HG03039 (cell line): ENCODE data around the gene AIG1.

Experiments
- ATAC-seq: cut with Tn5 transposase; IDR thresholded peaks from one replicate; pipeline ENCODE4 v1.9.1; 2021; ENCODE audit warnings: mild to moderate bottlenecking, moderate library complexity; ENCODE audit not compliant: unreplicated experiment

AIG1 gene

DNA sequence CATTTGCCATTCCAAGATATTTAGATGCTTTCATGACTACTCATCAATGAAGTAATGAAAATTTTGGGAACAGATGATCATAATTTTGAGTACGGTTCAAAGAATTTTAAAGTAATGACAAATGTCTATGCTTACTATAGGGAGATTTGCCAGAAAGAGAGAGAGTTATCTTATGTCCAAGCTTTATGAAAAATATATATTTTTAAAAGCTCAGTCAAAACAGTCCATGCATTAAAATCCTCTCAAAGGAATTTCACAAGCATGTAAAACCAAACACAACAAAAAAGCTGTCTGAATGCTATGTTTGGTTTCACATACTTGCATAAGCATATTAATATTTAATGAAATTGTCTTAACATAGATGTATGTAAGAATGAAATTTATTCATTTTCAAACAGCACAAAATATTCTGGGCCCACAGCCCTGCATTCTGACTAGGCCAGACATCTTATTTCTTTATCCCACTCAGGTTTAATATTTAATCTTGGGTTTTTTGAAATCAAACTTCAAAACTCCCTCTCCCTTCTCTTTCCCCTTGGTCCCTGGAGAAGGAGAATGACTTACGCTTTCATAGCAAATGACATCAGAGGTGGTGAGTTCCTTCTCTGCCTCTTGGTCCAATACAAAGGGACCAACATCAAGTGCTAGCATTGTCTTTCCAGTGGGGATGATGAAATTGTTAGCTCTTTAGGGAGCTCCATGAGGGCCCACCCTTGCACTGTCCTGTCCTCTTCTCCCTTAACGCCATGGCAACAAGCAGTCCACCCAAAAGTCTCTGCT, 295.6 kb downstream of the AIG1 start:
- ATAC-seq = no peak

DNA sequence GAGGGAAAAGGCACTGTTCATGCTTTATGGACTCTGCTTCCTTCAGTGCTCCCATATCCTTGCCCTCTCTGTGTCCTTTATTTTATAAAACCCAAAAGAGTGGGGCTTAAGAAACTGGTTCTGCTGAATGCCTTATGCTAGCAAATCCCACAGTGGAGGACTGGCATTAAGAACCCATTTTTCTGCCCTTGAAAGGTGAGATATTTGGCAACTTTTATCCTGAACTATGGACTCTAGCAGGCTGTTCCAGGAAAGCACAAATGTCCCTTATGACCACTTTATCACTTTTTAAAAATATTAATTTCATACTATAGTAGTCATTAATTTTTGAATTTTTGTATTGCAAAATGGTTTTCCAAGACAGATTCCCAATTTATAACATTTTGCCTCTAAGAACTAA, 296.5 kb downstream of the AIG1 start:
- ATAC-seq = no peak

DNA sequence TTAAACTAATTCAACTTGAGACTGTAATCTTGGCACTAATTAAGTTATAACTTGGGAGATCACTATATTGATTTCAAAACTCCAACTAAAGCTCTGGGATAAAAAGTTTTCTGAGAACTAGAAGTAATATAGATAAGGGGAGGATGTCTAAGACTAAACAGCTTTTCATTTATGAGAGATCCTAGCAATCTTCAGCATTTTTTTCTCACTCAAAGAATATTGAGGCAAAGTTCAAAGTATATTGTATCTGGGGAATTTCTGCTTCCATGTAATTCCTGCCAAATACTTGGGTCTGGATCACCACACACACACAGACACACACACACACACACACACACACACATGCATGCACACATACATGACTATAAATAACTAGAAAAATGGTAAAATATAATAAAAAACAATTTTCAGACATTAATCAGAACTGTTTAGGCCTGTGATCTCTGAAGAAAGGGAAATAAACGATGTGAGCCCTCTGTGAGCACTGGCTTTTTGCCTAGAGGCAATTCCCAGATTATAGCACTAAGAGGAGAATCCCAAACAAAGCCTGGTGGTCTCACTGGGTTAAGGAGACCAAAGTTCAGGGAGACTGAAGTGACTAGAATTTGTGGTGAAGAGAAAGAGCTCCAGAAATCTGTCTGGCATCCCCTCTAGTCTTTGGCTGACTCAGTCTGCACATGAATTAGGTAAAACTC, 297.0 kb downstream of the AIG1 start:
- no peak for ATAC-seq

DNA sequence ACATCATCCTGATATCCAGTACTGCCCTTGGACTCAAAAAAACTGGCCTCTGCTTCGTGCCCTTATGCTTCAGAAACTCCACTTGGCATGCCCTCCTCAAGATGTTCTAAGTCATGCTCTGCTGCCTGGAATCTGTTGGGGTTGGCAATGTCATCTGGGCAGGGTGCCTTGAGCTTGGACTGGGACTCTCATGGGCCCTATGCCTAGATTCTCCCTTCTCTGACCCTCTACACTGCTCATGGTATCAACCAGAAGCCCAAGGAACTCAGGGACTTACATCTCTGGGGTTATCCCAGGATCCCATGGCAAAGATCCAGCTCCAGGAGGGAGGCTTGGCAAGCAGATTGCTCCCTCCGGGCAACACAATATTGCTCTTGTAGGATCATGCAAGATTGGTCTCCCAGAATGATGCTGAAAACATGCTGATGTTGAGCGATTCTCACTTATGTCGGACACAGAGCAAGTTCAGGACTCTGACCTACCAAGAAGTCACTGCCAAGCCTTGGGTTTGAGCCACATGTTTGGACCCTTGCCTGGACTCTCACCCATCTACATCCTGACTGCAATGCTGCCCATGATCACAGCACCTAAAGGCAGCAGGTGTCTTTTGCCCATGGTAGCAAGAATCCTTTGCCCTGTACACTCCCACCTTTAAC, 301.0 kb downstream of the AIG1 start:
- ATAC-seq = no peak

DNA sequence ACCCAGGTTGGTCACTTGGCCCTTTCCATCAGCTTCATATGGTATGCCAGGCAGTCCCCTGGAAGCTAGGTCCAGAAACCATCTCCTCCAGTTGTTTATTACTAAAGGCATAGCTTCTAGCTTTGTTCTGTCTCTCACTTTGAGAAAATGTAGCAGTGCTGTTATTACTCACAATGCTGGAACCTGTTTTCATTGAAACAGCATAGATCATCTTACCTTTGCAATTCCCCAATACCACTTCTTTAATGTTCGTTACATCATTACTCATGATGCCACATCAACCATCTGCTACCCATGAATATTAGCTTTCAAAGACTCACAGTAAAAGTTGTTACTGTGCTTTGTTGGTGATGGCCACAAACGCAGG, 301.5 kb downstream of the AIG1 start:
- ATAC-seq = no peak

DNA sequence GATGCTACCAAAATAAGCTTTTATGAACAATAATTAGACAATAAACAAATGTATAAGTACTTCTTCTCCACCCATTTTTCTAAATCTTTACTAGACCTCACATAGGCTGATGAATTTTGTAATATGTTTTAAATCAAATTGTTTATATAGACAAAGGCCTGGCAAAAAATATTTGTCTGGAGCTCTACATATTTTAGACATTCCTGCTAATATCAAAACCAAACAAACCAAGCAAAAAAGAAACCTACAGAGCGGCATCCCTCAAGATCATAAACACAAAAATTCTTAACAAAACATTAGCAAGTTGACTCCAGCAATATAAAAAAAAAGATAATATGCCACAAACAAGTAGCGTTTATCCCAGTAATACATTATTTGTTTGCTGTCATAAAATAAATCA, 302.6 kb downstream of the AIG1 start:
- no peak for ATAC-seq

DNA sequence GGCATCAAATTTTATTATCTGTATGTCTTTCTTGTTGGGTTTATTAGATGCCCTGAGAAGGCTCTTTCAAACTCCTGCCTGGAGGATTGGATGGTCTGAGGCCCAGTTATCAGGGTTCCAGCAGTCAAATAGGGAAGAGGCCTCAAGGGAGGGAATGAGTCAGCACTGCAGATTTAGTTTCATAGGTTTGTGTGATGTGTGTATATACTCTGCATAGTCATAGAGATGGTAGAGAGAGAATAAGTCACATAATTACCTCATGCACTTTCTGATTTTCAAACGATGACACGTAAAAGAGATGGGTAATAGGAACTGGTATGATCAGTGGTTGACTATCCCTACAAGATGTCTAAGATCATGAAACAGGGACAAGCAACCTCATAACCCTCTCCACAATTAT, 307.7 kb downstream of the AIG1 start:
- ATAC-seq = peak; percentile 99

DNA sequence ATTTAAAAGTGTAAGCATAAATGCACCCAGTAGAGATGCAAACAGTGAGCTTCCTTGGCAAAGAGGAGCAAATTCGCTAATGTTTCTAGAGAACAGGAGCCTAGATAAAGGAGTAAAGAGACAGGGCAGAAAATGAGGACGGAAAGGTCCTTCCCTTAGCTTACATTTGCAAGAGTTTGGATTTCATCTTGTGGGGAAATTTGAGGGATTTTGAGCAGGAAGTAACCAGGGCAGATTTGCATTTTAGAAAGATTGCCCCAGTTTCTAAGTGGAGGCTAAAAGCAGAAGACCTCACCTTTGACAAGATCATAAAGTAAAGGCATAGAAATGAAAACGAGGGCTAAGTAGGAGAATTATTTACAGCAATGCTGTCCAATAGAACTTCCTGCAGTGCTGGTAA, 309.3 kb downstream of the AIG1 start:
- no peak for ATAC-seq

DNA sequence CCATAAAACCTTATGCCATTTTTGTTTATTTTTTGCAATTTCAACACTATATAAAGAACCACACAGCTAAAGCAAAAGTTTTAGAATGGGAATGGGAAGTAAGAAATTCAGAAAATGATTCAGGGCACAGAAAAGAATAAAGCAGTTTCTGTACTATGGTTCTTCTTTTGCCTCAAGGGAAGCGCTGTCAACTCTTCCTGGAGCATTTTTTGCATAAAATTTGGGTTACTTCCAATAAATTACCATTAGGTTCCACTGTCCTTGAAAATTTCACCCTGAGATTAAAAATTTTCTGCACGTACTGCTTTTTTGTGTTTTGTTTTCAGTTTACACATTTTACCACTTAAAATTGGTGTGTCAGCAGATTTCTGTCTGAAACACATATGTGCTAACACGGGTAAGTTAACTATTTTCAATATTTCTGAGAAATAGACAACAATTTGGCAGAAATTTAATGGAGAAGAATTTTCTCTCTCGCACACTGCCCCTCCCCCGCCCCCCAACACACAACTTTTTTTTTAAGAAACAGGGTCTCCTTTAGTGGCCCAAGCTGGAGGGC, 310.2 kb downstream of the AIG1 start:
- ATAC-seq = no peak

DNA sequence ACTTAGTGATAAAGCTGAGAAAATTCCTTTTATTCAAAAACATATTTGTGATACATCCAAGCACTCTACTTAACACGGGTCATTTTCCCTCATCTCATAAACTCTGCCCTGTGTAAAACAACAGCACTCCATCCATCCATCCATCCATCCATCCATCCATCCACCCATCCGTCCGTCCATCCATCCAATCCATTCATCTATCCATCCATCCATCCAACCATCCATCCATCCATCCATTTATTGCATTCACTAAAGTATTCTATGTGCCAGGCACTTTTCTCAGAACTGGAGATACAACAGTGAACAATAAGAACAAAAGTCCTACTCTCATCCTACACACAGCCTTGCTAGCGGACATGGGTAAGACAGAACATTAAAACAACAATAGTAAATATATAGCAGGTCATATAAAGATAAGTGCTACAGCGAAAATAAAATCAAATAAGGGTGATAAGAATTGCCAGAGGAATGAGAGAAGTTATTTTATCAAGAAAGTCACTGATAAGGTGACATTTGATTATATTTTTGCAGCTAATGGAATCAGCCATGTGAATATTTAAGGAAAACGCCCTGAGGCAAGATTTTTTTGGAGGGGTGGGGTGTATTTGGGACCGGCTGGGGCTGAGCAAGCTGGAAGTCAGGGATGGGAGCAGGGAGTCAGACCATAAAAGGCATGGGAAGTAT, 311.7 kb downstream of the AIG1 start:
- ATAC-seq = no peak

DNA sequence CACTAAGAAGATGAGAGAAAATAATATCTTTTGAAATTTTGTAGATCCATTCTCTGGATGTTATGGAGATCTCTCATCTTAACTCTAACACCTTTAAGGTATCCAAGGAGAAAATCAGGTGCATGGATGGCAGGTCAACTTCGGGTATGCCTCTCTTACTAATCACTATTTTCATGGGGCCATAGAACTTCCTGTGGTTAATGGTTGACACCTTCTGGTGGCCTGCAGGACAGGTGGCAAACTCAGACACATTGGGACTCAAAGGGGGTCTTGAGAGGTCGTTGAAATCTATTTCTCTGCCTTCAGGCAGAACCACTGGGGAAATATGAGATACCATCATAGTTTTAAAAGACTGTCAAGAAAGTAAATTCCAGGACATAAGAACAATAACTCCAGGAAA, 313.3 kb downstream of the AIG1 start:
- ATAC-seq = no peak

DNA sequence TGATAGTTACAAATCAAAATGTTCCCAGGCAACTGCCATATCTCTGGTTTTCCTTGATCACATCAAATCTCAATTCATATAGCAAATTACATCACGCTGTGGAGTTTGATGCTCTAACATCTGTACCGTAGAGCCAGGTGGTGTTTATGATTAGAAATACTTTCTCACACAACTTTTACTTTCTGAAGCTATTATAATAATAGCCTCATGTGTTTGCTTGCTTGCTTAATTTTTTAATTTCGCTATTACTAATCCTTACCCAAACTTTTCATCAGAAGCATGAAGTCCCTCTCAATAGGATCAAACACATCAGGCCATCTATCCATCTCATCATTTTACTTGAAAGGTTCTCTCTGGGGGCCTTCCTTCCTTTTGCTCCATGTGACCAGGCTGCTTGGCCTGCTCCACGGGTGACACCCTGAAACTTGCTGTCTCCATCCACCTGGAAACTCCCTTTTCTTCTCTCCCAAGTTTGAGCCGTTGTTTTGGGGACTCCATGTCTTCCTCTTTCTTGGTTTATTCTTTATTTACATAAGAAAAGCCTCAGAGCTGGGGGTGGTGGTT, 314.4 kb downstream of the AIG1 start:
- ATAC-seq = no peak

DNA sequence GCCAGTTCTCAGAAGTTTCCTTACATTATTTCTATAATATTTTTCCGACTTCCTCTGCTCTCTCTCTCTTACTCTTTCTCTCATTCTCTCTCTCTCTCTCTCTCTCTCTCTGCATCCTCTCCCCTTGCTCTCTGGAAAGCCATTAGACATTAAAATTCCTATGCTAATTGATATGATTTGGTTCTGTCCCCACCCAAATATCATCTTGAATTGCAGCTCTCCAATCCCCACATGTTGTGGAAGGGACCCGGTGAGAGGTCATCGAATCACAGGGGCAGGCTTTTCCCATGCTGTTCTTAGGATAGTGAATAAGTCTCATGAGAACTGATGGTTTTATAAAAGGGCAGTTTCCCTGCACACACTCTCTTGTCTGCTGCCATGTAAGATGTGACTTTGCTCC, 315.7 kb downstream of the AIG1 start:
- no peak for ATAC-seq

DNA sequence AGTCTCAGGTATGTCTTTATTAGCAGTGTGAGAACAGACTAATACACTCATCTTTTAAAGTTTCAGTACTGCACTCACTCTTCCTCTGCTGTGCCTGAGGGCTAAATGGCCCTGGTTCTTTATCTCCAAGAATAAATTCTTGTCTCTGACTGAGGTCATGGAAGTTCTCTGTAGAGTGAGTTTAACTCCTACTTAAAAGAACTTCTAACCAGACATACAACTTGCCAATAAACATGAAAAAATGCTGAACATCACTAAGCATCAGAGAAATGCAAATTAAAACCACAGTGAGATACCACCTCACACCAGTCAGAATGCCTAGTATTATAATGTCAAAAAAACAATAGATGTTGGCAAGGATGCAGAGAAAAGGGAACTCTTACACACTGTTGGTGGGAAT, 316.2 kb downstream of the AIG1 start:
- no peak for ATAC-seq

DNA sequence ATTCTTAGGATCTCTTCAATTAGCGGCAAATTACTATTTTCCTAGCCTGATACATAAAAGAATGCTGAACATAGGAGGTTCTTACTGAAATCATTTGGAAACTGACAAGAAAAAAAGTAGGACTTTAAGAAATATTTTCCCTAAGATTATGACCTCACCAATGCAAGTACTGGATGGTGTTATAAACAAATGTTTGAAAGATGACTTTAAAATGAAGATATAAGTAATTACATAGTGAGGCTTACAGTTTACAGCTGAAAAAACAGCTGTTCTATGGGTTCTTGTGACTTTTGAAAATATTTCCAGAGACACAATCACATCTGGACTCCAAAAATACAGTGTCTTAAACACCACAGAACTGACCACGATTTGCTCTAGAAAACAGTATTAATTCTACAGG, 324.9 kb downstream of the AIG1 start:
- ATAC-seq = no peak

DNA sequence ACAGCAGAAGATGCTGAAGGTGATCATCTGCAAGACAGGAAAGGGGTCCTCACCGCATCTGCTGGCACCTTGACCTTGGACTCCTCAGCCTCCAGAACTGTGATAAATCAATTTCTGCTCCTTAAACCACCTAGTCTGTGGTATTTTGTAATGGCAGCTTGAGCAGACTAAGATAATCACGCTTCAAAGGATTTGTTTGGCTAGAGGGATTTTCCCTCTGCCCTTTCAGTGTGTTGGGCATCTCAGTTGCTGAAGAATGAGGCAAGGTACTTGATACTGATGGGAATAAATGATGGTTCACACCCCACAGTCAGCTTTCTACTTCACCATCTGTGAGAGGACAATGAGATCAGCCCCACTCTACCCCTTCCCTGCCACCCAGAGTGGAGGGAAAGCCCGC, 329.6 kb downstream of the AIG1 start:
- ATAC-seq = no peak
